Karpas-422 (cell line): ENCODE results near the gene PSME2. TPM values are rescaled to one million over a fixed set of nuclear protein-coding genes. Genes with fewer than 3 reads are reported as not detected.

ENCODE experiments used
- DNase-seq: peaks from one replicate; pipeline ENCODE4 v3.0.0-alpha.2; 2015
- H2AFZ ChIP-seq: fragments of 200-600 bp; sonication (generic); 2 replicates; pipeline ENCODE4 v1.6.1; 2014; ENCODE audit warnings: antibody characterized with exemption, low read length, mixed read lengths
- H3K27ac ChIP-seq: fragments of 200-600 bp; sonication (generic); 2 replicates; pipeline ENCODE4 v1.5.1; 2014; ENCODE audit warnings: mild to moderate bottlenecking, low read length, moderate library complexity
- H3K27me3 ChIP-seq: fragments of 200-600 bp; sonication (generic); 2 replicates; pipeline ENCODE4 v1.6.1; 2014; ENCODE audit warnings: low read length, mixed read lengths
- H3K36me3 ChIP-seq: fragments of 200-600 bp; sonication (generic); 2 replicates; pipeline ENCODE4 v1.6.1; 2014; ENCODE audit warnings: low read length, mixed read lengths; ENCODE audit not compliant: insufficient read depth
- H3K4me1 ChIP-seq: fragments of 200-600 bp; sonication (generic); 2 replicates; pipeline ENCODE4 v1.6.1; 2014; ENCODE audit warnings: mild to moderate bottlenecking, low read length, mixed read lengths
- H3K4me2 ChIP-seq: fragments of 200-600 bp; sonication (generic); 2 replicates; pipeline ENCODE4 v1.6.1; 2014; ENCODE audit warnings: low read length, low read depth, mild to moderate bottlenecking; ENCODE audit not compliant: poor library complexity, severe bottlenecking
- H3K4me3 ChIP-seq: fragments of 200-600 bp; sonication (generic); 2 replicates; pipeline ENCODE4 v1.5.1; 2014; ENCODE audit warnings: mild to moderate bottlenecking, antibody characterized with exemption, low read length, mixed read lengths
- H3K79me2 ChIP-seq: fragments of 200-600 bp; sonication (generic); 2 replicates; pipeline ENCODE4 v1.6.1; 2014; ENCODE audit warnings: mild to moderate bottlenecking, low read length, mixed read lengths
- H3K9ac ChIP-seq: fragments of 200-600 bp; sonication (generic); 2 replicates; pipeline ENCODE4 v1.6.0; 2014; ENCODE audit warnings: low read length
- H3K9me2 ChIP-seq: fragments of 200-600 bp; sonication (generic), shearing (Covaris generic); replicated peaks from 2 replicates; pipeline ENCODE4 v1.6.0; 2014; ENCODE audit warnings: mild to moderate bottlenecking, low read length, moderate library complexity; ENCODE audit not compliant: insufficient read depth
- H3K9me3 ChIP-seq: fragments of 300-700, 200-600 bp; sonication (generic); 2 replicates; pipeline ENCODE4 v1.6.1; 2014; ENCODE audit warnings: low read length, mixed read lengths
- H4K20me1 ChIP-seq: fragments of 200-600 bp; sonication (generic); 2 replicates; pipeline ENCODE4 v1.6.1; 2014; ENCODE audit warnings: mild to moderate bottlenecking, antibody characterized with exemption, low read length, low read depth; ENCODE audit not compliant: insufficient read depth
- total RNA-seq: library from RNA; depleted of rRNA; stranded (reverse); fragments of >200 nt; shearing (Covaris generic); gene quantifications from 2 replicates; pipeline ENCODE4 v1.2.3, GENCODE V29; 2014; ENCODE audit warnings: low replicate concordance

PSME2 gene
- total RNA-seq, 1 experiment from 2014 or later = 536 TPM

- Histone ChIP-seq H3K9me2 (no peaks in the 10 kb centered on the region), H3K4me2 (peak overlapping the region; percentile 89), H3K4me3 (peak overlapping the region; percentile 98), H4K20me1 (peaks cover 12% of the 10 kb centered on the region), H3K4me1 (peaks cover 54% of the 10 kb centered on the region), H3K27ac (peak overlapping the region; percentile 82), H3K27me3 (no peaks in the 10 kb centered on the region), H3K9ac (peak overlapping the region; percentile 99), H3K9me3 (no peaks in the 10 kb centered on the region), H2AFZ (peak overlapping the region; percentile 34; the same call in 1 of the 2 replicates), H3K36me3 (peaks cover 26% of the 10 kb centered on the region), H3K79me2 (peaks cover 67% of the 10 kb centered on the region)
- DNase-seq = peak; percentile 73
Observed at GRCh38 chr14:24145690-24146452, 539 bp downstream of the PSME2 start.

- Histone ChIP-seq H4K20me1 (peaks cover 12% of the 10 kb centered on the region), H3K36me3 (peaks cover 20% of the 10 kb centered on the region), H3K4me2 (peak overlapping the region; percentile 89), H2AFZ (no peak overlapping the region), H3K9ac (peak overlapping the region; percentile 99), H3K27me3 (no peaks in the 10 kb centered on the region), H3K9me2 (no peaks in the 10 kb centered on the region), H3K79me2 (peaks cover 67% of the 10 kb centered on the region), H3K27ac (peak overlapping the region; percentile 82), H3K9me3 (no peaks in the 10 kb centered on the region), H3K4me3 (peak overlapping the region; percentile 98), H3K4me1 (peaks cover 54% of the 10 kb centered on the region)
- DNase-seq = no peak
Observed at GRCh38 chr14:24145219-24145618, 1.2 kb downstream of the PSME2 start.

GRCh38 chr14:24144451-24144850 lies 2.0 kb downstream of the PSME2 start:
- H3K79me2 ChIP-seq = peaks cover 66% of the 10 kb centered on the region
- no peak overlapping the region for H2AFZ ChIP-seq
- H3K4me2 ChIP-seq = peak overlapping the region; percentile 89
- H3K9ac ChIP-seq = peak overlapping the region; percentile 99; the same call in 1 of the 2 replicates
- no peak overlapping the region for H3K27ac ChIP-seq
- peaks cover 16% of the 10 kb centered on the region for H3K36me3 ChIP-seq
- no peak for DNase-seq
- no peaks in the 10 kb centered on the region for H3K9me3 ChIP-seq
- H3K27me3 ChIP-seq = no peaks in the 10 kb centered on the region
- H3K4me3 ChIP-seq = no peak overlapping the region; the same call in 1 of the 2 replicates
- no peaks in the 10 kb centered on the region for H3K9me2 ChIP-seq
- H3K4me1 ChIP-seq = peaks cover 58% of the 10 kb centered on the region
- peaks cover 12% of the 10 kb centered on the region for H4K20me1 ChIP-seq

GRCh38 chr14:24143511-24143910 lies 2.9 kb downstream of the PSME2 start:
- H3K4me3 ChIP-seq = no peak overlapping the region
- H2AFZ ChIP-seq = no peak overlapping the region
- peaks cover 21% of the 10 kb centered on the region for H3K36me3 ChIP-seq
- no peaks in the 10 kb centered on the region for H3K9me3 ChIP-seq
- H3K27ac ChIP-seq = peak overlapping the region; percentile 2; the same call in 1 of the 2 replicates
- DNase-seq = no peak
- H3K4me1 ChIP-seq = peaks cover 59% of the 10 kb centered on the region
- no peaks in the 10 kb centered on the region for H3K27me3 ChIP-seq
- no peak overlapping the region for H3K9ac ChIP-seq
- H3K4me2 ChIP-seq = no peak overlapping the region
- no peaks in the 10 kb centered on the region for H3K9me2 ChIP-seq
- H4K20me1 ChIP-seq = peaks cover 9% of the 10 kb centered on the region
- H3K79me2 ChIP-seq = peaks cover 66% of the 10 kb centered on the region

- Histone ChIP-seq H4K20me1 (no peaks in the 10 kb centered on the region), H3K79me2 (peaks cover 75% of the 10 kb centered on the region), H3K36me3 (peaks cover 30% of the 10 kb centered on the region), H3K27me3 (no peaks in the 10 kb centered on the region), H3K9ac (peak within 1 kb of the TSS; percentile 94), H3K4me3 (peak within 1 kb of the TSS; percentile 83), H2AFZ (peak within 1 kb of the TSS; percentile 32; the same call in 1 of the 2 replicates), H3K9me3 (no peaks in the 10 kb centered on the region), H3K4me1 (peaks cover 73% of the 10 kb centered on the region), H3K4me2 (peak within 1 kb of the TSS; percentile 82), H3K27ac (peak within 1 kb of the TSS; percentile 81), H3K9me2 (no peaks in the 10 kb centered on the region)
- DNase-seq = peak; percentile 100
Observed at GRCh38 chr14:24141097-24141880, 5.1 kb downstream of the PSME2 start, which contains the start of gene EMC9. Gene EMC9 (minus strand): TSS chr14:24141591. CDS start chr14:24141304, 287 bp downstream.

- peak overlapping the region; percentile 83 for H3K4me3 ChIP-seq
- H2AFZ ChIP-seq = no peak overlapping the region
- no peaks in the 10 kb centered on the region for H3K27me3 ChIP-seq
- H3K4me1 ChIP-seq = peaks cover 67% of the 10 kb centered on the region
- no peaks in the 10 kb centered on the region for H3K9me3 ChIP-seq
- H3K79me2 ChIP-seq = peaks cover 59% of the 10 kb centered on the region
- H3K27ac ChIP-seq = peak overlapping the region; percentile 52
- no peaks in the 10 kb centered on the region for H3K9me2 ChIP-seq
- DNase-seq = peak; percentile 62
- peak overlapping the region; percentile 76 for H3K4me2 ChIP-seq
- H4K20me1 ChIP-seq = no peaks in the 10 kb centered on the region
- H3K9ac ChIP-seq = peak overlapping the region; percentile 94
- peaks cover 24% of the 10 kb centered on the region for H3K36me3 ChIP-seq
Observed at GRCh38 chr14:24139272-24139934, 7.0 kb downstream of the PSME2 start.

GRCh38 chr14:24138396-24139271 lies 7.8 kb downstream of the PSME2 start:
- Histone ChIP-seq H3K4me3 (no peak overlapping the region; the same call in 1 of the 2 replicates), H3K4me1 (peaks cover 60% of the 10 kb centered on the region), H3K9me2 (no peaks in the 10 kb centered on the region), H3K9ac (peak overlapping the region; percentile 94), H3K79me2 (peaks cover 51% of the 10 kb centered on the region), H3K36me3 (peaks cover 23% of the 10 kb centered on the region), H4K20me1 (no peaks in the 10 kb centered on the region), H3K4me2 (peak overlapping the region; percentile 87), H3K9me3 (no peaks in the 10 kb centered on the region), H3K27me3 (no peaks in the 10 kb centered on the region), H3K27ac (no peak overlapping the region), H2AFZ (no peak overlapping the region)
- no peak for DNase-seq
